Astrocyte of the cerebellum (primary cell): ENCODE data around the gene OR2AJ1.
A peak's percentile ranks its signal among the peaks of the same experiment; 100 is the strongest.

Source experiments
- DNase-seq: peaks from one replicate; pipeline ENCODE4 v3.0.0-alpha.2; 2011; ENCODE audit warnings: low read depth
- H3K4me3 ChIP-seq: 2 replicates; pipeline ENCODE4 v1.5.1; 2011; ENCODE audit warnings: mild to moderate bottlenecking, low read depth, low read length, moderate library complexity
- in situ Hi-C: cut with HindIII; loops from 2 replicates; pipeline ENCODE4 v1.10.0; 2017; ENCODE audit warnings: low sequenced_read_pairs
- TF ChIP-seq, protein P1 (sequence below): IDR thresholded peaks from 2 replicates; pipeline ENCODE4 v1.5.1; 2012; ENCODE audit warnings: low read length, low read depth, moderate library complexity, mild to moderate bottlenecking; ENCODE audit errors: missing control alignments

The OR2AJ1 gene

DNA sequence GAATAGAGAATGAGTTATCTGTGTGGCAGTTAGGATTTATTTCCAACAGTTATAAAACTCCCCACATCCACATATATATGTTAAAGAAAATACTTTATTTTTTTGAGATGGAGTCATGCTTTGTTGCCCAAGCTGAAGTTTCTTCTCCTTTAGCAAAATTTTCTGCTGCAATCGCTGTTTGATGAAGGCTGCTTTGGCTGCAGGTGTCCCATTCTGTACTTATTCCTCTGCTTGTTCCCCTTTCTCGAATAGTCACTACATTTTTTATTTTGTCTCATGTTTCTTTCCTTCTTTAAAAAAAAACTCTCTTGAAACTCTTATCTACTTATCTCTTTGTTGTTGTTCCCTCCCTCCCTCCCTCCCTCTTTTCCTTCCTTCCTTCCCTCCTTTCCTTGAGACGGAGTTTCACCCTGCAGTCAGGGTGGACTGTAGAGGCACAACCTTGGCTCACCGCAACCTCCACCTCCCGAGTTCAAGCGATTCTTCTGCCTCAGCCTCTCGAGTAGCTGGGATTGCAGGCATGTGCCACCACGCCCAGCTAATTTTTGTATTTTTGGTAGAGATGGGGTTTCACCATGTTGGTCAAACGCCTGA lies 18.7 kb upstream of the OR2AJ1 start:
- H3K4me3 ChIP-seq = no peak overlapping the region
- TF ChIP-seq, protein P1, sequence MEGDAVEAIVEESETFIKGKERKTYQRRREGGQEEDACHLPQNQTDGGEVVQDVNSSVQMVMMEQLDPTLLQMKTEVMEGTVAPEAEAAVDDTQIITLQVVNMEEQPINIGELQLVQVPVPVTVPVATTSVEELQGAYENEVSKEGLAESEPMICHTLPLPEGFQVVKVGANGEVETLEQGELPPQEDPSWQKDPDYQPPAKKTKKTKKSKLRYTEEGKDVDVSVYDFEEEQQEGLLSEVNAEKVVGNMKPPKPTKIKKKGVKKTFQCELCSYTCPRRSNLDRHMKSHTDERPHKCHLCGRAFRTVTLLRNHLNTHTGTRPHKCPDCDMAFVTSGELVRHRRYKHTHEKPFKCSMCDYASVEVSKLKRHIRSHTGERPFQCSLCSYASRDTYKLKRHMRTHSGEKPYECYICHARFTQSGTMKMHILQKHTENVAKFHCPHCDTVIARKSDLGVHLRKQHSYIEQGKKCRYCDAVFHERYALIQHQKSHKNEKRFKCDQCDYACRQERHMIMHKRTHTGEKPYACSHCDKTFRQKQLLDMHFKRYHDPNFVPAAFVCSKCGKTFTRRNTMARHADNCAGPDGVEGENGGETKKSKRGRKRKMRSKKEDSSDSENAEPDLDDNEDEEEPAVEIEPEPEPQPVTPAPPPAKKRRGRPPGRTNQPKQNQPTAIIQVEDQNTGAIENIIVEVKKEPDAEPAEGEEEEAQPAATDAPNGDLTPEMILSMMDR = no peak
- in situ Hi-C loops = no loop called here
- no peak for DNase-seq

DNA sequence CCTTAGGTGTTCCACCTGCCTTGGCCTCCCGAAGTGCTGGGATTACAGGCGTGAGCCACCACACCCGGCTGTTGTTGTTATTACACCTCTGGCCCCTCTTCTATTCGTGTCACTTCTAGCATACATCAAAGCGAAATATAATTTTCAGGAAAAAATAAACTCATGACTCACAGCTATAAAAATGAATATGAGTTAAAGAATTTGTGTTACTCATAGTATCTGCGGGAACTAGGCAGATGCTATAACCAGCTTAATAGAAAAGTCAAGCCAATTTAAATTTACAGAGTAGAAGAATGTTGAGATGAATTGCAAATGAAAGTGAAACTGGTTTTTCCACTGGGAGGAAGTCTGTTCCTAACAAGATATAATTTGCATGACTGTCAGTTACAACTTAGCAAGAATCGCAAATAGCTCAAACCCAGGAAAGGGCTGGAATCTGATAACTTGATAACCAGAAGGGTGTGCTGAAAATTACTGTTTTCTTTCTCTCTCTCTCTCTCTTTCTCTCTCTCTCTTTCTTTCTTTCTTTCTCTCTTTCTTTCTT lies 18.1 kb upstream of the OR2AJ1 start:
- TF ChIP-seq, protein P1 = no peak
- in situ Hi-C loops = no loop called here
- H3K4me3 ChIP-seq = no peak overlapping the region
- peak; percentile 47 for DNase-seq

DNA sequence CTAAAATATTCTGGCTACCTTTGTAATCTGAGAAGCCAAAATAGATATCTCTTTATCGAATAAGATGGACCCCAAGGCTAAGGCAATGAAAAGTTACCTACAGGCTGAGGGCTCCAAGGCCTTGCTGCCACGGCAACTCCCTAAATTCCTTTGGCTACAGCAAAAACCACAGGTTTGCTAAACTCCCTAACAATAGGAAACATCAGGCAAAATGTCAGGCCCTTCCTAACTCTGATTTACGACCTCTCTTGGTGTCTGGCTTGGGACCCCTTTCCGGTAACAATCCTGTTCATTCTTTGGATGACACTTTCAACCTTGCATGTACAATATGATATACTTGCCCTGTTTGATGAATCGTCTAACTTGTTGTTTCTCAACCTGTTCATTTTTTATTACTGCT lies 15.9 kb upstream of the OR2AJ1 start:
- TF ChIP-seq, protein P1 = no peak
- in situ Hi-C loops = no loop called here
- no peak overlapping the region for H3K4me3 ChIP-seq
- DNase-seq = no peak

DNA sequence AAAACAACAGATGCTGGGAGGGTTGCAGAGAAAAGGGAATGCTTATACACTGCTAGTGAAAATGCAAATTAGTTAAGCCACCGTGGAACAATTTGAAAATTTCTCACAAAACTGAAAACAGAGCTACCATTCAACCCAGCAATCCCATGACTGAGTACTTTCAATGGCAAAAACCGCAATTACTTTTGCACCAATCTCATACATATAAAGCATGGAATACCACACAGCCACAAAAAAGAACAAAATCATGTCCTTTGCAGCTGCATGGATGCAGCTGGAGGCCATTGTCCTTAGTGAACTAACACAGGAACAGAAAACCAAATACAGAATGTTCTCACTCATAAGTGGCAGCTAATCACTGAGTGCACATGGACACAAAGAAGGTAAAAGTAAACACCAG lies 10.9 kb upstream of the OR2AJ1 start:
- H3K4me3 ChIP-seq = no peak overlapping the region
- in situ Hi-C loops = no loop called here
- DNase-seq = no peak
- TF ChIP-seq, protein P1 = no peak

DNA sequence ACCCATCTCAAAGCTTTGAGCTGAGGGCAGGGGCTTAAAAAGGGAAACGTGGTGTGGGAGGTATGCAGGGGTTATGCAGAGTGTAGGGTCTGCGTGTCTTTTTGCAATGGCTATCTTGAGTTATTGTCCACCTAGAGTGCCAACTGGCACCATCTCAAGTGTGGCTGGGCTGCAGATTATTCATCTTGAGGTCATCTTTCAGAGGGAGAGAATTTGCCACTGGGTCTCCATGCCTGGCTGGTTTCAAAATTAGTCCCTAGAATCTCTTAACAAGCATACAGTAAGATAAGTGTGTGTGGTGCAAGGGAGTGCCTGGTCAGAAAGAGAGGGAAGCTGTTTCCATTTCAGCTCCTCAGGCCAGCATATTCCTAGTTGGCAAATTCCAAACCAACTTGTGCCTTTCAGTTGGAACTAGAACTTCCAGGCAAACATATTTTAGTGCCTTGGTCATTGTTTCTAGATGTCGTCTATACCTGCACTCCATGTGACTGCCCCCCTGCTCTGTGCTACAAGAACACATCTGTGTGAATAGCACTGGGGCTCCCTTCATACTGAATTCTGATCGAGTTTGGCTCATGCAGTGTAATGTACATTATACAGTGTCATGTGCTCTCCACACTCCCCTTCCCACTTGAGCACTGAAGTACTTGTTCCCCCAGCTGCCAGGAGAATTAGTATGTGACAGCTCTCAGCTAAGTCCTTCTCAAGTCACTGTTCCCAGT lies 9.6 kb upstream of the OR2AJ1 start:
- H3K4me3 ChIP-seq = no peak overlapping the region
- DNase-seq = no peak
- TF ChIP-seq, protein P1 = no peak
- in situ Hi-C loops = no loop called here

DNA sequence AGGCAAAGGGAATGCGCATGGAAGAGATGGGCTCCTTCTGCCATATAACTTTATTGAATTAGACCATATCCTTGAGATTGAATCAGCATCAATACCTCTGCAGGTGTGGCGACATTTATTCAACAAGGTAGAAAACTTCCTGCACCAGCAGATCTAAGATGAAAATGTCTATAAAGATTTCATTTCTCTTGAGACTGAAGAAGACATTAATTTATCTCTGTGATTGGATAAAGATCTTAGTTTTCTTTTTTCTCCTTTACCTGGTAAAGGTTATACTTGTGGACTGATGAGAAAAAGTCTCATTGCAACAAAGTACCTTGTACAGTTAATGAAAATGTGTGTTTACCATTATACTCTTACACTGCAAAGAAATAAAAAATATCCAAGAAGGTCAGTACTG lies 4.7 kb upstream of the OR2AJ1 start, which contains the start of gene OR2T8:
Gene OR2T8 (plus strand): TSS at position 301 of the 400 bp plus-strand sequence. CDS start 766 bp downstream, outside the sequence.
- in situ Hi-C loops = no loop called here
- TF ChIP-seq, protein P1 = no peak
- DNase-seq = no peak
- no peak within 1 kb of the TSS for H3K4me3 ChIP-seq
